ENCODE measurements around the gene CFAP97D1. TPM values are rescaled to one million over a fixed set of nuclear protein-coding genes. Genes with fewer than 3 reads are reported as not detected.
A peak's percentile ranks its signal among the peaks of the same experiment; 100 is the strongest.

Gene CFAP97D1
- total and polyA plus RNA-seq, 11 donors: 0.05 to 0.45 TPM; not detected in 9

DNA sequence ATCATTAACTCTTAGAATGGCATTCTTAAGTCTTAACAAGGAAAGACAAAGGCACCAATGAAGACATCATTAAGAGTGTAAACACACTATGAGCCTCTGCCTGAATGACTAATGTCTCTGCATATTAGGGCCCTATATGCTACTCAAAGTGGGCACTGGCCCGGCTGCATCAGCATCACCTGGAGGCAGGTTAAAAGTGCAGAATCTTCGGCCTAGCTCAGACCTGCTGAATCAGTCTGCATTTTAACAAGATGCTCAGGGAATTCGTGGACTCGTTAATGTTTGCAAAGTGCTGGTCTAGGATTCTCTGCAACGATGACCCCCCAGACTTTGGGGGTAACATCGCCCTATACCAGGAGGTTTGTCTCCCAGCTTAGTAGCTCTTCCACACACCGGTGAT is 46.0 kb downstream of the CFAP97D1 start:
- 93 to 97% (median 96%) methylated on average over 7 of the region's 7 CpGs for WGBS, 4 donors
- H3K27me3 ChIP-seq: no peaks in the 10 kb centered on the region
- ATAC-seq (no peak), DNase-seq (no peak)
- H3K4me3 ChIP-seq: no peak overlapping the region
- TF ChIP-seq POLR2A (IDR thresholded peaks at IDR 0.05): no peak
- TF ChIP-seq, protein P1, sequence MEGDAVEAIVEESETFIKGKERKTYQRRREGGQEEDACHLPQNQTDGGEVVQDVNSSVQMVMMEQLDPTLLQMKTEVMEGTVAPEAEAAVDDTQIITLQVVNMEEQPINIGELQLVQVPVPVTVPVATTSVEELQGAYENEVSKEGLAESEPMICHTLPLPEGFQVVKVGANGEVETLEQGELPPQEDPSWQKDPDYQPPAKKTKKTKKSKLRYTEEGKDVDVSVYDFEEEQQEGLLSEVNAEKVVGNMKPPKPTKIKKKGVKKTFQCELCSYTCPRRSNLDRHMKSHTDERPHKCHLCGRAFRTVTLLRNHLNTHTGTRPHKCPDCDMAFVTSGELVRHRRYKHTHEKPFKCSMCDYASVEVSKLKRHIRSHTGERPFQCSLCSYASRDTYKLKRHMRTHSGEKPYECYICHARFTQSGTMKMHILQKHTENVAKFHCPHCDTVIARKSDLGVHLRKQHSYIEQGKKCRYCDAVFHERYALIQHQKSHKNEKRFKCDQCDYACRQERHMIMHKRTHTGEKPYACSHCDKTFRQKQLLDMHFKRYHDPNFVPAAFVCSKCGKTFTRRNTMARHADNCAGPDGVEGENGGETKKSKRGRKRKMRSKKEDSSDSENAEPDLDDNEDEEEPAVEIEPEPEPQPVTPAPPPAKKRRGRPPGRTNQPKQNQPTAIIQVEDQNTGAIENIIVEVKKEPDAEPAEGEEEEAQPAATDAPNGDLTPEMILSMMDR (IDR thresholded peaks at IDR 0.05): no peak
- H3K27ac ChIP-seq: peak overlapping the region in 5 of 12 donors; percentile 19 to 93 (median 79)
- H3K36me3 ChIP-seq: peaks cover 0 to 77% (median 48%) of the 10 kb centered on the region in 9 donors
- H3K4me1 ChIP-seq: peaks cover 0 to 78% (median 14%) of the 10 kb centered on the region in 12 donors
- intact Hi-C loops (cut with DNase I): loop anchor here in 2 of 10 donors (5.0 to 10.0 kb wide), 2 partner anchors 44 to 59 kb away; partner anchors contain the start of gene CFAP97D1 (in 1 of the 2)
- H3K9me3 ChIP-seq: no peaks in the 10 kb centered on the region

- peak overlapping the region in 7 of 12 donors; percentile 37 to 90 (median 61) for H3K27ac ChIP-seq
- DNase-seq (no peak), ATAC-seq (no peak)
- intact Hi-C loops (cut with DNase I): loop anchor here in 2 of 10 donors (5.0 to 10.0 kb wide), 2 partner anchors 45 to 57 kb away; partner anchors contain the start of gene CFAP97D1 (in 1 of the 2)
- 94 to 98% (median 98%) methylated on average over 9 of the region's 9 CpGs for WGBS, 4 donors
- peaks cover 0 to 67% (median 43%) of the 10 kb centered on the region in 9 donors for H3K36me3 ChIP-seq
- peaks cover 0 to 81% (median 19%) of the 10 kb centered on the region in 12 donors for H3K4me1 ChIP-seq
- TF ChIP-seq POLR2A (IDR thresholded peaks at IDR 0.05): no peak
- TF ChIP-seq, protein P1 (IDR thresholded peaks at IDR 0.05): no peak
- no peak overlapping the region for H3K4me3 ChIP-seq
- H3K27me3 ChIP-seq: no peaks in the 10 kb centered on the region
- no peaks in the 10 kb centered on the region for H3K9me3 ChIP-seq
Observed at GRCh38 chr17:43827596-43827995, 47.4 kb downstream of the CFAP97D1 start.

DNA sequence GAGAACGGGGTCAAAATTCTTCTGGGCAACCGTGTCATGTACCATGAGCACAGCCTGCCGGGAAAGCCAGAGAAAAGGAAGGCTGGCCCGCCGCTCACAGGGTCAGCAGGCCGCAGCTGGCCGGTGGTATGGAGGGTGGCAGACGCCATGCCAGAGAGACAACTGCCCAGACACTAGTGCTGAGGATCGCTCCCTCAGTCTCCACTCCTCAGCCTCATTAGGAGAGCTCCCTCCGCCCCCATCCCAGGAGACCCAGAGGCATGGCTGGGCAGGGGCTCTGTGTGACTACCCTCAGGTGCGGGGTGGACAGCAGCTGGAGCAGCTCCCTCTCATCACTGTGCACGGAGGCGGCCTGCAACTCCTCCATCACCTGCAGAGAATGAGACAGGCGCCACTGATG is 49.5 kb downstream of the CFAP97D1 start:
- H3K4me1 ChIP-seq: peaks cover 0 to 75% (median 17%) of the 10 kb centered on the region in 12 donors
- peak overlapping the region in 5 of 12 donors; percentile 79 to 96 (median 86) for H3K27ac ChIP-seq
- WGBS, 4 donors: 92 to 95% (median 94%) methylated on average over 10 to 14 of the region's 14 CpGs
- H3K9me3 ChIP-seq: no peaks in the 10 kb centered on the region
- TF ChIP-seq POLR2A (IDR thresholded peaks at IDR 0.05): no peak
- TF ChIP-seq, protein P1 (IDR thresholded peaks at IDR 0.05): no peak
- H3K4me3 ChIP-seq: peak overlapping the region in 2 of 12 donors; percentile 4 to 14
- no peak for ATAC-seq
- H3K36me3 ChIP-seq: peaks cover 0 to 62% (median 43%) of the 10 kb centered on the region in 9 donors
- intact Hi-C loops (cut with DNase I): loop anchor here in 9 of 10 donors (5.0 to 10.0 kb wide), 4 partner anchors 45 to 55 kb away; partner anchors contain the start of genes CFAP97D1 (in 5 of the 9) and DUSP3 (in 3 of the 9)
- DNase-seq: no peak
- no peaks in the 10 kb centered on the region for H3K27me3 ChIP-seq

DNA sequence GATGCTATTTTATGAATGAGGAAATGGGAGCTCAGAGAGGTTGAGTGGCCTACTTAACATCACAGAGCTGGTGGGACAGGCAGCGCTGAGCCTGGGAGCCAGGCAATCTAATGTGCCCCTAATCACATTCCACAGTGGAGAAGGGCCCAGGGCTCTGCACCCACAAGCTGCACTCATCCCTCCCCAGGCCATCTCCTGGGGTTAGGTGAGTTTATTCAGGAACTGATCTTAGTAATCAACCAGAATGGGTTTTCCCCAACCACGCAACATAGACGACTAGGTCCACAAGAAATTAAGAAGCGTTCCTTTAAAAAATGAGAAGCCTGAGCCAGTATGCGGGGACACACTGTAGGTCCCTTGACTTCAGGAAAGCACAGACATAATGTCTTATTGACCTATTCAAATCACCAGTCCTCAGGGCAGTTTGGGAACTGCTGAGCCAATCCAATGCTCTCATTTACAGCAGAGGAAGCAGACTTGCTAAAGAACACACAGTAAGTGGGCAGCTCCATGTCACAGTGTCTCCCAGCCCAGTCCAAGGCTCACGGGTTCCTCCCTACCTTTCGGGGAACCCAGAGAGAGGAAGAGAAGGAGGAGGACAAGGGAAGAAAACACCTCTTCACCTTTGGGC is 50.4 kb downstream of the CFAP97D1 start:
- H3K27me3 ChIP-seq: no peaks in the 10 kb centered on the region
- H3K9me3 ChIP-seq: no peaks in the 10 kb centered on the region
- peaks cover 0 to 53% (median 38%) of the 10 kb centered on the region in 9 donors for H3K36me3 ChIP-seq
- no peak for DNase-seq
- peak overlapping the region in 7 of 12 donors; percentile 22 to 80 (median 70) for H3K4me3 ChIP-seq
- H3K4me1 ChIP-seq: peaks cover 0 to 66% (median 16%) of the 10 kb centered on the region in 12 donors
- intact Hi-C loops (cut with DNase I): loop anchor here in 7 of 10 donors (5.0 to 10.0 kb wide), 3 partner anchors 46 to 53 kb away; partner anchors contain the start of genes CFAP97D1 (in 4 of the 7) and DUSP3 (in 3 of the 7)
- H3K27ac ChIP-seq: peak overlapping the region; percentile 62 to 96 (median 85)
- WGBS, 4 donors: 86 to 89% (median 88%) methylated on average over 6 to 7 of the region's 7 CpGs
- ATAC-seq: no peak
- TF ChIP-seq, protein P1 (IDR thresholded peaks at IDR 0.05): no peak
- no peak for TF ChIP-seq POLR2A (IDR thresholded peaks at IDR 0.05)
